Thyroid gland (tissue), 4 donors: ENCODE data around the gene MYB.

ENCODE experiments used
- POLR2A ChIP-seq, 2 donors: fragments of 450-650 bp; IDR thresholded peaks; one replicate each; pipeline ENCODE4 v1.6.1; 2017; ENCODE audit warnings: antibody characterized with exemption in 2 of 2, mild to moderate bottlenecking in 2 of 2, moderate library complexity in 1 of 2
- TF ChIP-seq, protein P1 (sequence below), 6 experiments: fragments of 200-600 bp in 3 of 6; fragments of 450-650 bp in 3 of 6; sonication (generic) in 3 of 6; IDR thresholded peaks; one replicate each; pipeline ENCODE4 v1.5.1; 2016 to 2019; ENCODE audit warnings: antibody characterized with exemption in 6 of 6, mild to moderate bottlenecking in 2 of 6, inconsistent platforms in 1 of 6, moderate library complexity in 1 of 6

DNA sequence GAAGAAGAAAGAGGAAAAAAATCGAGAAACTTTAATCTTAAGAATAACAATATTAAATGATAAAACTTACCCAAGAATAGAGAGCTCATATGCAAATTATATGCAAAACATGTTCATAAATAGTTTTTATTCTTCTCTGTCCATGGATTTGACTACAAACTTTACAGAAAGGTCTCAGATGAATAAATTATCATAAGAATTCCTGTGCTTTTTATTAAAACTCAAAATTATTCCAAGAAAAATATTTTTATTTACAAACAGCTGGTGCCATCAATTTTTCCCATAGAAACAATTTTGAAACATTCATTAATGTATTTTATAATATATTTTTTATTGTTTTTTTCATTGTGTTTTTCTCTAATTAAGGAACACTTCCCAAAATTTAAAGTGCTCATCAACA lies 12.1 kb downstream of the MYB start:
- TF ChIP-seq POLR2A (IDR thresholded peaks at IDR 0.05), result no peak
- TF ChIP-seq, protein P1, sequence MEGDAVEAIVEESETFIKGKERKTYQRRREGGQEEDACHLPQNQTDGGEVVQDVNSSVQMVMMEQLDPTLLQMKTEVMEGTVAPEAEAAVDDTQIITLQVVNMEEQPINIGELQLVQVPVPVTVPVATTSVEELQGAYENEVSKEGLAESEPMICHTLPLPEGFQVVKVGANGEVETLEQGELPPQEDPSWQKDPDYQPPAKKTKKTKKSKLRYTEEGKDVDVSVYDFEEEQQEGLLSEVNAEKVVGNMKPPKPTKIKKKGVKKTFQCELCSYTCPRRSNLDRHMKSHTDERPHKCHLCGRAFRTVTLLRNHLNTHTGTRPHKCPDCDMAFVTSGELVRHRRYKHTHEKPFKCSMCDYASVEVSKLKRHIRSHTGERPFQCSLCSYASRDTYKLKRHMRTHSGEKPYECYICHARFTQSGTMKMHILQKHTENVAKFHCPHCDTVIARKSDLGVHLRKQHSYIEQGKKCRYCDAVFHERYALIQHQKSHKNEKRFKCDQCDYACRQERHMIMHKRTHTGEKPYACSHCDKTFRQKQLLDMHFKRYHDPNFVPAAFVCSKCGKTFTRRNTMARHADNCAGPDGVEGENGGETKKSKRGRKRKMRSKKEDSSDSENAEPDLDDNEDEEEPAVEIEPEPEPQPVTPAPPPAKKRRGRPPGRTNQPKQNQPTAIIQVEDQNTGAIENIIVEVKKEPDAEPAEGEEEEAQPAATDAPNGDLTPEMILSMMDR (IDR thresholded peaks at IDR 0.05), result no peak
